H1 (cell line): ENCODE measurements around the gene KAZALD1. TPM values are rescaled to one million over a fixed set of nuclear protein-coding genes. Genes with fewer than 3 reads are reported as not detected.

ENCODE experiments used
- CTCF ChIA-PET: fragments of 300-600 bp; sonication (Branson Sonifier 250); formaldehyde crosslinking; loops from one replicate; lab custom pipeline; 2021; ENCODE audit not compliant: partially characterized antibody; lab: Charles Lee
- POLR2A ChIA-PET: fragments of 300-600 bp; sonication (Branson Sonifier 250); formaldehyde crosslinking; loops from one replicate; lab custom pipeline; 2021; ENCODE audit warnings: inconsistent platforms; ENCODE audit not compliant: partially characterized antibody; lab: Charles Lee
- DNase-seq, 2 experiments: peaks; one replicate each; pipeline versions ENCODE4 v3.0.0 to v3.0.0-alpha.2; 2010 to 2022; ENCODE audit warnings: low spot score in 2 of 2, low read depth in 1 of 2, mixed read lengths in 1 of 2
- FAIRE-seq: peaks from 2 replicates; lab custom pipeline; 2011; peaks lifted over from hg19 to GRCh38; lab: Jason Lieb, UNC
- H2AFZ ChIP-seq: 2 replicates; pipeline ENCODE4 v1.8.1; 2012; ENCODE audit warnings: low read length, inconsistent platforms
- H2AK5ac ChIP-seq: 2 replicates; pipeline ENCODE4 v1.6.1; 2013; ENCODE audit warnings: low read depth, low read length
- H2BK120ac ChIP-seq: replicated peaks from 2 replicates; pipeline ENCODE3; 2013; ENCODE audit warnings: low read depth, low read length, inconsistent platforms
- H2BK12ac ChIP-seq: 2 replicates; pipeline ENCODE4 v1.6.1; 2013; ENCODE audit warnings: low read depth, low read length
- H2BK15ac ChIP-seq: 2 replicates; pipeline ENCODE4 v1.6.1; 2013; ENCODE audit warnings: low read length
- H2BK20ac ChIP-seq: 2 replicates; pipeline ENCODE4 v1.6.1; 2013; ENCODE audit warnings: low read length
- H2BK5ac ChIP-seq: 2 replicates; pipeline ENCODE4 v1.6.1; 2013; ENCODE audit warnings: low read depth, low read length
- H3K14ac ChIP-seq: 2 replicates; pipeline ENCODE4 v1.6.1; 2013; ENCODE audit warnings: inconsistent platforms; ENCODE audit not compliant: insufficient read length
- H3K18ac ChIP-seq: 2 replicates; pipeline ENCODE4 v1.6.1; 2013; ENCODE audit warnings: low read length; ENCODE audit errors: extremely low read depth
- H3K23ac ChIP-seq: 2 replicates; pipeline ENCODE4 v1.6.1; 2013; ENCODE audit warnings: inconsistent platforms; ENCODE audit not compliant: insufficient read length
- H3K23me2 ChIP-seq: 2 replicates; pipeline ENCODE4 v1.6.1; 2013; ENCODE audit warnings: low read depth, low read length
- H3K27ac ChIP-seq: 2 replicates; pipeline ENCODE4 v1.6.1; 2011; ENCODE audit warnings: low read depth, low read length, inconsistent platforms
- H3K27me3 ChIP-seq, 4 experiments: replicated peaks in 1 of 4; 1 replicate in 1 of 4; 2 replicates in 3 of 4; pipeline versions ENCODE4 v1.6.1 to v1.8.1; 2011 to 2013; ENCODE audit warnings: low read length in 3 of 4, mild to moderate bottlenecking in 3 of 4, inconsistent platforms in 2 of 4, mixed read lengths in 2 of 4, moderate library complexity in 1 of 4; ENCODE audit not compliant: control insufficient read depth in 3 of 4, insufficient read depth in 3 of 4; ENCODE audit errors: extremely low read depth in 1 of 4
- H3K36me3 ChIP-seq, 4 experiments: 2 replicates each; pipeline versions ENCODE4 v1.6.1 to v1.8.1; 2011 to 2013; ENCODE audit warnings: mild to moderate bottlenecking in 4 of 4, low read length in 3 of 4, moderate library complexity in 2 of 4, control low read depth in 1 of 4, inconsistent platforms in 1 of 4; ENCODE audit not compliant: insufficient read depth in 4 of 4, control insufficient read depth in 2 of 4
- H3K4ac ChIP-seq: replicated peaks from 2 replicates; pipeline ENCODE3; 2013; ENCODE audit warnings: low read length, low read depth, mixed read lengths, inconsistent platforms; ENCODE audit not compliant: insufficient read length
- H3K4me1 ChIP-seq, 4 experiments: replicated peaks in 1 of 4; 1 replicate in 1 of 4; 2 replicates in 3 of 4; pipeline versions ENCODE4 v1.6.1 to v1.8.1; 2011 to 2013; ENCODE audit warnings: low read length in 3 of 4, inconsistent platforms in 2 of 4, mixed read lengths in 1 of 4; ENCODE audit not compliant: insufficient read depth in 4 of 4, control insufficient read depth in 3 of 4
- H3K4me2 ChIP-seq, 2 experiments: 2 replicates each; pipeline versions ENCODE4 v1.6.1 to v1.8.1; 2011 to 2013; ENCODE audit warnings: low read depth in 2 of 2, low read length in 2 of 2, control low read depth in 1 of 2, inconsistent platforms in 1 of 2, mild to moderate bottlenecking in 1 of 2; ENCODE audit not compliant: insufficient read depth in 1 of 2
- H3K4me3 ChIP-seq, 4 experiments: fragments of 200-600, 300-600 bp in 1 of 4; sonication (generic), shearing (Covaris generic), sonication (Bioruptor Twin) in 1 of 4; 2 replicates each; pipeline versions ENCODE4 v1.5.1 to v1.8.1; 2011 to 2016; ENCODE audit warnings: low read length in 4 of 4, low read depth in 3 of 4, control low read depth in 2 of 4, inconsistent platforms in 2 of 4, mild to moderate bottlenecking in 2 of 4, mixed read lengths in 1 of 4, moderate library complexity in 1 of 4; ENCODE audit not compliant: insufficient read depth in 2 of 4; ENCODE audit errors: extremely low read depth in 1 of 4
- H3K56ac ChIP-seq: replicated peaks from 2 replicates; pipeline ENCODE3; 2013; ENCODE audit warnings: low read depth, mild to moderate bottlenecking, mixed read lengths, low read length, inconsistent platforms; ENCODE audit not compliant: insufficient read length
- H3K79me1 ChIP-seq: 2 replicates; pipeline ENCODE4 v1.6.1; 2013; ENCODE audit warnings: low read depth, low read length, control low read depth
- H3K79me2 ChIP-seq, 2 experiments: 2 replicates each; pipeline versions ENCODE4 v1.6.1 to v1.8.1; 2012 to 2013; ENCODE audit warnings: low read length in 2 of 2, mild to moderate bottlenecking in 2 of 2, inconsistent platforms in 1 of 2; ENCODE audit not compliant: insufficient read depth in 2 of 2, control insufficient read depth in 1 of 2
- H3K9ac ChIP-seq, 4 experiments: replicated peaks in 1 of 4; 1 replicate in 1 of 4; 2 replicates in 3 of 4; pipeline versions ENCODE4 v1.6.1 to v1.8.1; 2011 to 2013; ENCODE audit warnings: low read depth in 3 of 4, low read length in 3 of 4, control low read depth in 2 of 4, mild to moderate bottlenecking in 2 of 4, moderate library complexity in 2 of 4, inconsistent platforms in 1 of 4; ENCODE audit errors: extremely low read depth in 1 of 4
- H3K9me3 ChIP-seq, 2 experiments: 2 replicates each; pipeline versions ENCODE4 v1.6.1 to v1.8.1; 2012 to 2013; ENCODE audit warnings: mild to moderate bottlenecking in 2 of 2, moderate library complexity in 2 of 2, control low read depth in 1 of 2, inconsistent platforms in 1 of 2, low read depth in 1 of 2, low read length in 1 of 2, mixed read lengths in 1 of 2; ENCODE audit not compliant: insufficient read depth in 2 of 2
- H4K20me1 ChIP-seq, 2 experiments: replicated peaks in 1 of 2; 2 replicates each; pipeline versions ENCODE3 to v1.8.1; 2011 to 2013; ENCODE audit warnings: inconsistent platforms in 2 of 2, low read length in 2 of 2, mild to moderate bottlenecking in 1 of 2; ENCODE audit not compliant: insufficient read depth in 2 of 2, control insufficient read depth in 1 of 2
- H4K5ac ChIP-seq: 2 replicates; pipeline ENCODE4 v1.6.1; 2013; ENCODE audit warnings: low read length, low read depth, mixed read lengths, inconsistent platforms; ENCODE audit not compliant: insufficient read length
- H4K8ac ChIP-seq: 2 replicates; pipeline ENCODE4 v1.8.0; 2013; ENCODE audit warnings: mild to moderate bottlenecking, moderate library complexity, low read length, inconsistent platforms; ENCODE audit not compliant: insufficient read depth; ENCODE audit errors: extremely low read depth
- H4K91ac ChIP-seq: replicated peaks from 2 replicates; pipeline ENCODE3; 2013; ENCODE audit warnings: low read length, mixed read lengths, inconsistent platforms; ENCODE audit not compliant: insufficient read length
- BCL11A ChIP-seq, 2 experiments: IDR thresholded peaks; one replicate each; pipeline ENCODE4 v1.6.1; 2011; ENCODE audit warnings: low read depth in 2 of 2, low read length in 2 of 2, mild to moderate bottlenecking in 2 of 2
- CHD1 ChIP-seq: IDR thresholded peaks from 2 replicates; pipeline ENCODE4 v1.6.1; 2012; ENCODE audit warnings: low read depth, low read length, improper control_type of control experiment
- CREB1 ChIP-seq: IDR thresholded peaks from 2 replicates; pipeline ENCODE4 v1.6.1; 2012; ENCODE audit warnings: inconsistent platforms
- FOSL1 ChIP-seq: IDR thresholded peaks from 2 replicates; pipeline ENCODE4 v1.6.1; 2011; ENCODE audit warnings: mild to moderate bottlenecking, low read depth, low read length, moderate library complexity; ENCODE audit not compliant: insufficient read depth
- POU5F1 ChIP-seq: IDR thresholded peaks from 2 replicates; pipeline ENCODE4 v1.6.1; 2011; ENCODE audit warnings: low read depth, mild to moderate bottlenecking, low read length, moderate library complexity
- RAD21 ChIP-seq, 2 experiments: IDR thresholded peaks in 1 of 2; conservative IDR thresholded peaks in 1 of 2; 2 replicates each; pipeline ENCODE4 v1.6.1; 2011; ENCODE audit warnings: low read depth in 2 of 2, low read length in 2 of 2, improper control_type of control experiment in 1 of 2, inconsistent platforms in 1 of 2, mild to moderate bottlenecking in 1 of 2, moderate library complexity in 1 of 2
- RBBP5 ChIP-seq: IDR thresholded peaks from 2 replicates; pipeline ENCODE4 v1.7.1; 2012; ENCODE audit warnings: low read depth, mild to moderate bottlenecking, inconsistent platforms, low read length, moderate library complexity, borderline replicate concordance
- SP4 ChIP-seq: IDR thresholded peaks from 2 replicates; pipeline ENCODE4 v1.6.1; 2012; ENCODE audit warnings: low read length, inconsistent platforms
- TAF7 ChIP-seq: optimal IDR thresholded peaks from 2 replicates; pipeline ENCODE3; 2011; ENCODE audit warnings: low read depth, mild to moderate bottlenecking, inconsistent platforms, low read length, moderate library complexity, borderline replicate concordance
- TBP ChIP-seq: IDR thresholded peaks from 2 replicates; pipeline ENCODE4 v1.6.1; 2011; ENCODE audit warnings: low read depth, low read length, improper control_type of control experiment
- TCF12 ChIP-seq: IDR thresholded peaks from 2 replicates; pipeline ENCODE4 v1.6.1; 2011; ENCODE audit warnings: low read depth, mild to moderate bottlenecking, low read length
- ZNF274 ChIP-seq: IDR thresholded peaks from 2 replicates; pipeline ENCODE4 v1.7.0; 2012; ENCODE audit warnings: low read length, borderline replicate concordance; ENCODE audit errors: extremely low read depth
- WGBS, 2 experiments: shearing (Covaris generic) in 1 of 2; methylation state at CpG; one replicate each; pipeline versions ENCODE4 v1.1.6 to v1.1.7; 2013 to 2015; ENCODE audit warnings: low lambda C conversion rate in 2 of 2, mixed read lengths in 2 of 2, inconsistent platforms in 1 of 2, low coverage in 1 of 2, missing lambda C conversion rate in 1 of 2; ENCODE audit not compliant: insufficient replicate concordance in 2 of 2, insufficient coverage in 1 of 2, insufficient read length in 1 of 2; ENCODE audit errors: extremely low coverage in 1 of 2, missing lambda C conversion rate in 1 of 2; 5-methylcytosine and 5-hydroxymethylcytosine counted together
- polyA plus RNA-seq, 7 experiments: library from polyadenylated mRNA; depleted of rRNA in 3 of 7; stranded (reverse) in 5 of 7; unstranded in 2 of 7; fragments of >200 nt in 5 of 7; fragments of 200-250 nt in 2 of 7; gene quantifications; 1 replicate in 5 of 7; 2 replicates in 1 of 7; 4 replicates in 1 of 7; pipeline versions ENCODE4 v1.2.1 to v1.2.3, GENCODE V29; 2011 to 2013; ENCODE audit warnings: missing spikeins in 2 of 7, mixed read lengths in 2 of 7
- total RNA-seq: library from RNA; stranded (reverse); fragmentation: NEBNext Ultra II Directional; extraction: Animal tissue kit (Norgen Biotek cat#: 25700); gene quantifications from 2 replicates; pipeline ENCODE4 v1.2.1, GENCODE V29; 2021

KAZALD1 gene
- total and polyA plus RNA-seq, 2 of the 8 experiments (the other 6 are each of a cell fraction or from before 2014, with no cell fraction given), result 0.65 to 1.9 TPM

DNA sequence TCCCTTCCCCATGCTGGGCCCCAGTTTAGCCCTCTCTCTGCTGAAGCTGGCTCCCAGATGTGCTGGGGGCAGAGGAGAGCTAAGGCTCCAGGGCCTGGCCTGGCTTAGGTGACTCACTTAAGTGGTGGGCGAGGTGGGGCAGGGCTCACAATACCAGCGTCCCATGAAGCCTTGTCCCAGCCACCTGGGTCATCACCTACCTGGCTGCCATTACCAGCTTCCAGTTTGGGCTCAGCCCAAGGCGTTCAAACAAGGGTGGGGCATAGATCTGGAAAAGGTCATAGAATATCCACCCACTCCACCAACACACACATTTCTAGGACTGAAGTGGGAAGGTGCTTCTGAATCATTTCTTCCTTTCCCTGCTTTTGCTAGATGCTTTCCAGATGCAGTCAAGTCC is 8.3 kb downstream of the KAZALD1 start:
- no peaks in the 10 kb centered on the region for H3K79me1 ChIP-seq
- H2BK5ac ChIP-seq, result no peak overlapping the region
- WGBS, 2 experiments, result 86% methylated on average over 3 of the region's 3 CpGs; no CpG with 5 or more reads in 1 of the 2 experiments
- FAIRE-seq, result no peak
- H3K4me2 ChIP-seq, result no peak overlapping the region
- no peak overlapping the region for H3K23ac ChIP-seq
- peaks cover 15% of the 10 kb centered on the region; the same call in 1 of the 2 replicates for H3K23me2 ChIP-seq
- peaks cover 4 to 19% (median 8%) of the 10 kb centered on the region in 4 experiments for H3K4me1 ChIP-seq
- no peak overlapping the region for H2BK15ac ChIP-seq
- H2BK12ac ChIP-seq, result peak overlapping the region; percentile 27; the same call in 1 of the 2 replicates
- DNase-seq, result no peak
- H2AK5ac ChIP-seq, result no peak overlapping the region
- peaks cover 22 to 59% (median 48%) of the 10 kb centered on the region in 4 experiments for H3K27me3 ChIP-seq
- H3K27ac ChIP-seq, result no peak overlapping the region
- H3K4me3 ChIP-seq, result no peak overlapping the region
- H4K5ac ChIP-seq, result no peak overlapping the region
- no peaks in the 10 kb centered on the region for H3K9me3 ChIP-seq
- no peak overlapping the region for H3K4ac ChIP-seq
- TF ChIP-seq TAF7 (no peak), SP4 (no peak), CHD1 (no peak), RBBP5 (no peak), TBP (no peak), POU5F1 (no peak), BCL11A (IDR thresholded peaks at IDR 0.05; ENCODE audit: low read depth in 2 of 2, low read length in 2 of 2) (no peak), RAD21 (IDR thresholded peaks at IDR 0.05 in 1 of 2, conservative IDR thresholded peaks at IDR 0.05 in 1 of 2; ENCODE audit: low read depth in 2 of 2, low read length in 2 of 2) (no peak), CREB1 (no peak), ZNF274 (no peak), TCF12 (no peak), FOSL1 (no peak)
- ChIA-PET CTCF (interaction anchor here (0.6 to 59.5 kb wide), 9 partner anchors 4 to 1045 kb away, joined by 3 to 2176 read pairs (median 15); partner anchors contain the start of genes KAZALD1, PDZD7 and SFXN3), POLR2A (interaction anchor here (0.9 kb wide), 1 partner anchor 9 kb away, joined by 3 read pairs; no protein-coding TSS in a partner anchor)
- H3K18ac ChIP-seq, result no peak overlapping the region
- H3K36me3 ChIP-seq, result no peaks in the 10 kb centered on the region
- no peaks in the 10 kb centered on the region for H3K79me2 ChIP-seq
- H3K56ac ChIP-seq, result no peak overlapping the region
- no peak overlapping the region for H4K8ac ChIP-seq
- no peak overlapping the region for H2AFZ ChIP-seq
- H3K14ac ChIP-seq, result no peak overlapping the region
- no peak overlapping the region for H3K9ac ChIP-seq
- no peak overlapping the region for H2BK20ac ChIP-seq
- peaks cover 0 to 4% of the 10 kb centered on the region in 2 experiments for H4K20me1 ChIP-seq
- H2BK120ac ChIP-seq, result no peak overlapping the region
- no peak overlapping the region for H4K91ac ChIP-seq
